OCI-LY7 (cell line): Measurements from ENCODE around the gene GRM1. TPM values are rescaled to one million over a fixed set of nuclear protein-coding genes. Genes with fewer than 3 reads are reported as not detected.

Experiments
- BruUV-seq: library from RNA; stranded (reverse); fragments of 400-500 nt; replicated peaks from 2 replicates; lab custom pipeline; 2021; lab: Mats Ljungman, UMichigan
- CTCF ChIA-PET: fragments of 300-600 bp; sonication (Branson Sonifier 250); formaldehyde crosslinking; loops from one replicate; lab custom pipeline; 2022; ENCODE audit warnings: antibody characterized with exemption; ENCODE audit not compliant: unreplicated experiment; lab: Charles Lee
- POLR2A ChIA-PET: fragments of 300-600 bp; sonication (Branson Sonifier 250); formaldehyde crosslinking; loops from one replicate; lab custom pipeline; 2022; ENCODE audit warnings: antibody characterized with exemption; lab: Charles Lee
- DNase-seq: peaks from one replicate; pipeline ENCODE4 v3.0.0-alpha.2; 2015; ENCODE audit warnings: low spot score
- H2AFZ ChIP-seq: fragments of 200-600 bp; sonication (generic), shearing (Covaris generic); 2 replicates; pipeline ENCODE4 v1.6.1; 2014; ENCODE audit warnings: mild to moderate bottlenecking, antibody characterized with exemption, low read length, moderate library complexity
- H3K27ac ChIP-seq: fragments of 200-600 bp; sonication (generic); 2 replicates; pipeline ENCODE4 v1.5.1; 2014; ENCODE audit warnings: mixed run types, low read depth, mild to moderate bottlenecking, moderate library complexity, low read length, inconsistent platforms; ENCODE audit not compliant: poor library complexity, severe bottlenecking
- H3K36me3 ChIP-seq: fragments of 200-600 bp; sonication (generic); 2 replicates; pipeline ENCODE4 v1.6.1; 2014; ENCODE audit warnings: mild to moderate bottlenecking, antibody characterized with exemption, low read length, moderate library complexity, mixed read lengths; ENCODE audit not compliant: insufficient read depth
- H3K4me1 ChIP-seq: fragments of 200-600 bp; sonication (generic); 2 replicates; pipeline ENCODE4 v1.5.1; 2014; ENCODE audit warnings: mild to moderate bottlenecking, low read length; ENCODE audit not compliant: insufficient read depth, poor library complexity, severe bottlenecking
- H3K4me2 ChIP-seq: fragments of 200-600 bp; sonication (generic); 2 replicates; pipeline ENCODE4 v1.6.1; 2014; ENCODE audit warnings: mild to moderate bottlenecking, low read length
- H3K4me3 ChIP-seq: fragments of 200-600 bp; sonication (generic); 2 replicates; pipeline ENCODE4 v1.5.1; 2014; ENCODE audit warnings: mild to moderate bottlenecking, low read depth, low read length; ENCODE audit not compliant: poor library complexity, severe bottlenecking
- H3K79me2 ChIP-seq: fragments of 200-600 bp; sonication (generic); 2 replicates; pipeline ENCODE4 v1.6.1; 2016; ENCODE audit warnings: low read depth, mild to moderate bottlenecking, low read length, moderate library complexity, mixed read lengths; ENCODE audit not compliant: insufficient read depth
- H3K9me2 ChIP-seq: fragments of 200-600 bp; sonication (generic); 2 replicates; pipeline ENCODE4 v1.6.1; 2016; ENCODE audit warnings: mild to moderate bottlenecking, low read length, mixed read lengths; ENCODE audit not compliant: insufficient read depth
- H3K9me3 ChIP-seq: fragments of 200-600 bp; sonication (generic); 2 replicates; pipeline ENCODE4 v1.6.1; 2014; ENCODE audit warnings: mild to moderate bottlenecking, mixed run types, low read length, mixed read lengths
- H4K20me1 ChIP-seq: fragments of 200-600 bp; sonication (generic); 2 replicates; pipeline ENCODE4 v1.6.1; 2014; ENCODE audit warnings: mild to moderate bottlenecking, antibody characterized with exemption, low read length, moderate library complexity, mixed read lengths; ENCODE audit not compliant: insufficient read depth
- EZH2phosphoT487 ChIP-seq: fragments of 200-600 bp; sonication (generic); IDR thresholded peaks from 2 replicates; pipeline ENCODE4 v1.6.1; 2018; ENCODE audit warnings: low read depth, borderline replicate concordance, mild to moderate bottlenecking, mixed run types, antibody characterized with exemption, low read length, moderate library complexity, mixed read lengths
- intact Hi-C: fragments of 100-400 bp; cut with micrococcal nuclease; formaldehyde crosslinking; loops from one replicate; pipeline ENCODE4 v1.10.0; 2022; ENCODE audit not compliant: unreplicated experiment
- total RNA-seq, 2 experiments: library from RNA; depleted of rRNA in 1 of 2; stranded (reverse); fragments of >200 nt in 1 of 2; shearing (Covaris generic) in 1 of 2; gene quantifications; 2 replicates each; pipeline ENCODE4 v1.2.3, GENCODE V29; 2014 to 2022
- TF ChIP-seq, protein P1 (sequence below): fragments of 200-600 bp; sonication (generic); conservative IDR thresholded peaks from 2 replicates; pipeline ENCODE4 v1.5.1; 2014; ENCODE audit warnings: mild to moderate bottlenecking, antibody characterized with exemption, low read length, moderate library complexity, mixed read lengths

The GRM1 gene
- total RNA-seq, 2 experiments from 2014 or later = not detected

DNA sequence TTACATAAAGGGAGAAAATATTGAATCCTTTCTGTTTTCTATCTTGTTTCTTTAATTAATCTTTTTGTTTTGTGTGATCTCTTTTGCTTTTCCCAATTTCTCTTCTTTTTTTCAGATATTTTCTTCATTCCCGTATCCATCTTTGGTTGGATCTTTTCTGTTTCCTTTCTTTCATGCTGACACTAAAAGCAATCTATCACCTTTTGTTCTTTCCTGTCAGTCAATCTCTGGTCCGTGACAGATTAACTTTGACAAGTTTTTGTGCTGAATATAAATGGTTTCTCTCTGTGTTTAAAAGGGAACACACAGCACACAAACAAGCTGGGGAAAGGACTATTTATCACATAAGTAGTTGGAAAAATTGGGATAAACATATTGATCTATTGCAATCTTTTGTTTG, 162.8 kb downstream of the GRM1 start:
- Histone ChIP-seq H2AFZ (no peak overlapping the region), H3K9me3 (no peaks in the 10 kb centered on the region), H3K4me1 (no peaks in the 10 kb centered on the region), H4K20me1 (no peaks in the 10 kb centered on the region), H3K36me3 (no peaks in the 10 kb centered on the region), H3K4me3 (no peak overlapping the region), H3K27ac (no peak overlapping the region), H3K79me2 (no peaks in the 10 kb centered on the region), H3K9me2 (no peaks in the 10 kb centered on the region), H3K4me2 (no peak overlapping the region)
- intact Hi-C loops = no loop called here
- TF ChIP-seq, protein P1, sequence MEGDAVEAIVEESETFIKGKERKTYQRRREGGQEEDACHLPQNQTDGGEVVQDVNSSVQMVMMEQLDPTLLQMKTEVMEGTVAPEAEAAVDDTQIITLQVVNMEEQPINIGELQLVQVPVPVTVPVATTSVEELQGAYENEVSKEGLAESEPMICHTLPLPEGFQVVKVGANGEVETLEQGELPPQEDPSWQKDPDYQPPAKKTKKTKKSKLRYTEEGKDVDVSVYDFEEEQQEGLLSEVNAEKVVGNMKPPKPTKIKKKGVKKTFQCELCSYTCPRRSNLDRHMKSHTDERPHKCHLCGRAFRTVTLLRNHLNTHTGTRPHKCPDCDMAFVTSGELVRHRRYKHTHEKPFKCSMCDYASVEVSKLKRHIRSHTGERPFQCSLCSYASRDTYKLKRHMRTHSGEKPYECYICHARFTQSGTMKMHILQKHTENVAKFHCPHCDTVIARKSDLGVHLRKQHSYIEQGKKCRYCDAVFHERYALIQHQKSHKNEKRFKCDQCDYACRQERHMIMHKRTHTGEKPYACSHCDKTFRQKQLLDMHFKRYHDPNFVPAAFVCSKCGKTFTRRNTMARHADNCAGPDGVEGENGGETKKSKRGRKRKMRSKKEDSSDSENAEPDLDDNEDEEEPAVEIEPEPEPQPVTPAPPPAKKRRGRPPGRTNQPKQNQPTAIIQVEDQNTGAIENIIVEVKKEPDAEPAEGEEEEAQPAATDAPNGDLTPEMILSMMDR = no peak
- TF ChIP-seq EZH2phosphoT487 = no peak
- no TSS peak for BruUV-seq
- CTCF ChIA-PET = no interaction called here
- POLR2A ChIA-PET = interaction anchor here (0.9 kb wide), 1 partner anchor 13 kb away, joined by 4 read pairs; no protein-coding TSS in a partner anchor
- DNase-seq = no peak

DNA sequence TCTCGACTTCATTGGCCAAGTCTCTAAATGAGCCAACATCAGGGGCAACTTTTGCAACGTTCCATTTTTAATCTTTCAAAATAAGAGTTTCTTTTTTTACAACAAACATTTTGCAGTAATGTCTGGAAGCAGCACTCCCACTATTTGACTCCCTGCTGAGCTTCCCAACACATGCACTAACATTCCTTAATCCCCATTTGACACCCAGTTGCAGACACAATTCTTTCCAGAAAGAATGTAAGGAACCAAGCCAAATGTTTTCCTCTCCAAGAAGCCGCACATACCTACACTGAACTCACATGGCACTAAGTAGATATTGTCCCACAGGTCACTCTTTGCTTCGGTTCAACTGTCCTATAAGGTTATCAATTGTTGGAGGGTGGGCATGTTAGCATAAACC, 165.6 kb downstream of the GRM1 start:
- intact Hi-C loops = no loop called here
- no peaks in the 10 kb centered on the region for H3K36me3 ChIP-seq
- ChIA-PET POLR2A (interaction anchor here (0.5 kb wide), 1 partner anchor 128 kb away, joined by 4 read pairs; no protein-coding TSS in a partner anchor), CTCF (no interaction called here)
- TF ChIP-seq, protein P1 = no peak
- TF ChIP-seq EZH2phosphoT487 = no peak
- H3K9me2 ChIP-seq = no peaks in the 10 kb centered on the region
- H3K9me3 ChIP-seq = no peaks in the 10 kb centered on the region
- no peak for DNase-seq
- H3K27ac ChIP-seq = no peak overlapping the region
- H3K79me2 ChIP-seq = no peaks in the 10 kb centered on the region
- H2AFZ ChIP-seq = no peak overlapping the region
- no TSS peak for BruUV-seq
- H3K4me2 ChIP-seq = no peak overlapping the region
- no peaks in the 10 kb centered on the region for H3K4me1 ChIP-seq
- no peaks in the 10 kb centered on the region for H4K20me1 ChIP-seq
- no peak overlapping the region for H3K4me3 ChIP-seq

DNA sequence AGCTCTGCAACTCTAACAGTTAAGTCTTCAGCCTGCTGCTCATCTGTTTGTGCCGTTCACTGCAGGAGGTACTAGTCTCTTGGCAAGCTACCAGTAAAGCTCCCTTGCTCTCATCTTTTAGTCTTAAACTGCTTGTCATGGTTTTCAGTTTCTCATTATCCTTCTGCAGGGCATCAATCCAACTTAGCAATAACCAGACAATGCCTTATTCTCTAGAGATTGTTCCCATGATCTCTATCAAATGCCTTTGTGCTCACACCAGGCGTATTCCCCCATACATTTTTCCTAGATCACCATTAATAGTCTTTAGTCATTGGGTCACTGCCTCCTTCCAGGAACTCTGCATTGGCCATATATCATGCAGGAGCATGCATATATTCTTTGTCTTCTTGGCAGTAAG, 171.3 kb downstream of the GRM1 start:
- no peaks in the 10 kb centered on the region for H3K36me3 ChIP-seq
- CTCF ChIA-PET = no interaction called here
- no peaks in the 10 kb centered on the region for H3K4me1 ChIP-seq
- H3K9me2 ChIP-seq = no peaks in the 10 kb centered on the region
- H3K4me2 ChIP-seq = no peak overlapping the region
- POLR2A ChIA-PET = no interaction called here
- H3K4me3 ChIP-seq = no peak overlapping the region
- DNase-seq = no peak
- no peaks in the 10 kb centered on the region for H3K79me2 ChIP-seq
- H4K20me1 ChIP-seq = no peaks in the 10 kb centered on the region
- no peaks in the 10 kb centered on the region for H3K9me3 ChIP-seq
- TF ChIP-seq EZH2phosphoT487 = no peak
- TF ChIP-seq, protein P1 = no peak
- H3K27ac ChIP-seq = no peak overlapping the region
- BruUV-seq = no TSS peak
- no peak overlapping the region for H2AFZ ChIP-seq
- intact Hi-C loops = no loop called here
